Measurements from ENCODE around the gene PKNOX2. TPM values are rescaled to one million over a fixed set of nuclear protein-coding genes. Genes with fewer than 3 reads are reported as not detected.

Gene PKNOX2
- total and polyA plus RNA-seq, 2 of the 8 experiments (the other 6 are each of a cell fraction or from before 2014, with no cell fraction given) = 2.0 TPM

DNA sequence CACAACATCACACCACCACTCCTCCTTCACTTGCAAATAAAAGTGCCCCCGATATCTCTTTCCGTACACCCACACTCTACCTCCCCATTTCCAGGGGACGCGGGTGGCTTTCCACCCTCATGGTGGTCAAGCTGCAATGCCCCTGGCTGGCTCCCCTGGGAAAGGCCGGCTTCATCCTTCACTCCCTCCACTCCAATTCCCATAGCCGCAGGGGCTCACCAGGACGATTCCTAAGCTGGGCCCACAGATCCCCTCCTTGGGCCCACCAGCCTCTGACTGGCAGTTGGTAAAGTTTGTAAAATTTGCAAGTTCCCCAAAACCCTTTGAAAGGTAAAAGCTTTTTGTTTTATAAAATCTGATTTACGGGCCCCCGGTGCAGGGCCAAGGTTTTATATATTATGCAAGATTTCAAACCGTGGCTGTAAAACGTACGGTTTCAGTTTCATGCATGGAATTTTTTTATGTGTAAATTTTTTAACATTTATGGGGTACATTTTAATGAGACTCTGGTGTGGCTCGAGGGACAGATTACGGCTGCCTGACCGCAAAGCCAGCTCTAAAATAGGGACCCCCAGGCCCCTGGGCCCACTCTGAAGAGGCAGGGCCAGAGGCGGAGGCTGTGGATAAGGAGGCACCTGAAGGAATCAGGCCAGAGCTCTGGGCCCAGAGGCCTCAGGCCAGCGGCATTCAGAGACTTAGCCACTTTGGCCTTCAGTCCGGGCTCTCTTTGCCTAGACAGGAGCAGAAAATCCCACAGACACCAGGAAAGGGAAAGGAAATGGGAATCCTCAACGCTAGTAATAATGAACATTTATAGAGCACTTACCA, 225.0 kb downstream of the PKNOX2 start:
- no peak for FAIRE-seq
- Histone ChIP-seq H3K9ac (replicated peaks in 1 of 4; ENCODE audit: extremely low read depth in 1 of 4, low read depth in 3 of 4, low read length in 3 of 4) (no peak overlapping the region), H3K4ac (replicated peaks; ENCODE audit: insufficient read length, low read depth, low read length) (no peak overlapping the region), H2BK20ac (ENCODE audit: low read length) (no peak overlapping the region), H3K4me1 (replicated peaks in 1 of 4; ENCODE audit: control insufficient read depth in 3 of 4, insufficient read depth in 4 of 4, low read length in 3 of 4) (peaks cover 0 to 9% (median 7%) of the 10 kb centered on the region in 4 experiments; a peak in 6 of 7 replicates), H2BK15ac (ENCODE audit: low read length) (no peak overlapping the region), H2BK120ac (replicated peaks; ENCODE audit: low read depth, low read length) (no peak overlapping the region), H3K79me1 (ENCODE audit: low read depth, low read length) (no peaks in the 10 kb centered on the region), H3K36me3 (ENCODE audit: control insufficient read depth in 2 of 4, insufficient read depth in 4 of 4, low read length in 3 of 4) (no peaks in the 10 kb centered on the region), H3K9me3 (ENCODE audit: insufficient read depth in 2 of 2, low read depth in 1 of 2, low read length in 1 of 2) (no peaks in the 10 kb centered on the region), H3K27ac (ENCODE audit: low read depth, low read length) (no peak overlapping the region), H4K5ac (ENCODE audit: insufficient read length, low read depth, low read length) (no peak overlapping the region), H3K4me2 (ENCODE audit: insufficient read depth in 1 of 2, low read depth in 2 of 2, low read length in 2 of 2) (no peak overlapping the region), H3K56ac (replicated peaks; ENCODE audit: insufficient read length, low read depth, low read length) (no peak overlapping the region), H4K20me1 (replicated peaks in 1 of 2; ENCODE audit: control insufficient read depth in 1 of 2, insufficient read depth in 2 of 2, low read length in 2 of 2) (no peaks in the 10 kb centered on the region), H2AFZ (ENCODE audit: low read length) (no peak overlapping the region), H2BK12ac (ENCODE audit: low read depth, low read length) (no peak overlapping the region; the same call in 1 of the 2 replicates), H3K27me3 (replicated peaks in 1 of 4; ENCODE audit: control insufficient read depth in 3 of 4, extremely low read depth in 1 of 4, insufficient read depth in 3 of 4, low read length in 3 of 4) (no peaks in the 10 kb centered on the region), H3K18ac (ENCODE audit: extremely low read depth, low read length) (no peak overlapping the region), H3K14ac (ENCODE audit: insufficient read length) (no peak overlapping the region), H4K8ac (ENCODE audit: extremely low read depth, insufficient read depth, low read length) (no peak overlapping the region), H3K23ac (ENCODE audit: insufficient read length) (no peak overlapping the region), H4K91ac (replicated peaks; ENCODE audit: insufficient read length, low read length) (no peak overlapping the region), H2AK5ac (ENCODE audit: low read depth, low read length) (no peak overlapping the region), H3K23me2 (ENCODE audit: low read depth, low read length) (no peaks in the 10 kb centered on the region; the same call in 1 of the 2 replicates), H3K4me3 (ENCODE audit: extremely low read depth in 1 of 4, insufficient read depth in 2 of 4, low read depth in 3 of 4, low read length in 4 of 4) (no peak overlapping the region), H2BK5ac (ENCODE audit: low read depth, low read length) (no peak overlapping the region), H3K79me2 (ENCODE audit: control insufficient read depth in 1 of 2, insufficient read depth in 2 of 2, low read length in 2 of 2) (no peaks in the 10 kb centered on the region)
- ChIA-PET CTCF (ENCODE audit: partially characterized antibody) (interaction anchor here (0.6 to 3.1 kb wide), 15 partner anchors 9 to 283 kb away, joined by 3 to 19 read pairs (median 4); no protein-coding TSS in a partner anchor), POLR2A (ENCODE audit: partially characterized antibody) (interaction anchor here (0.6 to 2.0 kb wide), 4 partner anchors 11 to 19 kb away, joined by 3 to 6 read pairs (median 4); no protein-coding TSS in a partner anchor)
- TF ChIP-seq KDM1A (IDR thresholded peaks at IDR 0.05; ENCODE audit: borderline replicate concordance, low read length) = no peak
- no peak for TF ChIP-seq EP300 (IDR thresholded peaks at IDR 0.05; ENCODE audit: borderline replicate concordance in 1 of 2, low read depth in 2 of 2, low read length in 2 of 2)
- TF ChIP-seq SRF (IDR thresholded peaks at IDR 0.05; ENCODE audit: low read depth, low read length) = no peak
- TF ChIP-seq POU5F1 (IDR thresholded peaks at IDR 0.05; ENCODE audit: low read depth, low read length) = no peak
- no peak for TF ChIP-seq CBX5 (IDR thresholded peaks at IDR 0.05; ENCODE audit: low read depth, low read length)
- no peak for DNase-seq (ENCODE audit: low read depth in 1 of 2, low spot score in 2 of 2)
- 94% methylated on average over 19 of the region's 19 CpGs; no CpG with 5 or more reads in 1 of the 2 experiments for WGBS, 2 experiments (ENCODE audit: extremely low coverage in 1 of 2, insufficient coverage in 1 of 2, insufficient read length in 1 of 2, insufficient replicate concordance in 2 of 2, low coverage in 1 of 2, low lambda C conversion rate in 2 of 2, missing lambda C conversion rate in 1 of 2)

All from H1 (cell line).